ENCODE data around the gene GLI2.

DNA sequence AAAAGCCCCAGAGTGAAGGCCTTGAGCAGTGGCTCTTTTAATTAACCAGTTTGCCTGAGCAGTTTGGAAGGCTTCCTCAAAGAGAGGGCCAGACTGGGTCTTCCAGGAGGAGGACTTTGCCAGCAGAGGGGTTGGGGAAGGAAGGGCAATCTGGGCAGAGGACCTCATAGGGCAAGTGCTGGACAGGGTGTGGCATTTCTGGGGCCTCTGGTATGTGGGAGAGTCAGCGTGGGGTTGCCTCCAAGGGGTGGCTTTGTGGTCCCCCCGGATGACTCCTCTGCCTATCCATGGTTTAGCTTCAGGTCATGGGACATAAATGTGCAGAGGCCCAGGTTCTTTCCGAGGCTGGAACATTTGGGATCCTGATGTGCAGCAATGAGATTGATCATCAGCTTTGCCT is 12.6 kb downstream of the GLI2 start:
- TF ChIP-seq, protein P1, sequence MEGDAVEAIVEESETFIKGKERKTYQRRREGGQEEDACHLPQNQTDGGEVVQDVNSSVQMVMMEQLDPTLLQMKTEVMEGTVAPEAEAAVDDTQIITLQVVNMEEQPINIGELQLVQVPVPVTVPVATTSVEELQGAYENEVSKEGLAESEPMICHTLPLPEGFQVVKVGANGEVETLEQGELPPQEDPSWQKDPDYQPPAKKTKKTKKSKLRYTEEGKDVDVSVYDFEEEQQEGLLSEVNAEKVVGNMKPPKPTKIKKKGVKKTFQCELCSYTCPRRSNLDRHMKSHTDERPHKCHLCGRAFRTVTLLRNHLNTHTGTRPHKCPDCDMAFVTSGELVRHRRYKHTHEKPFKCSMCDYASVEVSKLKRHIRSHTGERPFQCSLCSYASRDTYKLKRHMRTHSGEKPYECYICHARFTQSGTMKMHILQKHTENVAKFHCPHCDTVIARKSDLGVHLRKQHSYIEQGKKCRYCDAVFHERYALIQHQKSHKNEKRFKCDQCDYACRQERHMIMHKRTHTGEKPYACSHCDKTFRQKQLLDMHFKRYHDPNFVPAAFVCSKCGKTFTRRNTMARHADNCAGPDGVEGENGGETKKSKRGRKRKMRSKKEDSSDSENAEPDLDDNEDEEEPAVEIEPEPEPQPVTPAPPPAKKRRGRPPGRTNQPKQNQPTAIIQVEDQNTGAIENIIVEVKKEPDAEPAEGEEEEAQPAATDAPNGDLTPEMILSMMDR (IDR thresholded peaks at IDR 0.05), result no peak
- TF ChIP-seq POLR2A (IDR thresholded peaks at IDR 0.05), result no peak
- TF ChIP-seq EP300 (IDR thresholded peaks at IDR 0.05), result no peak
